GM19372 (cell line): Measurements from ENCODE around the gene VGLL4.
"Not testable (repeated sequence)": the region's sequence is repeated elsewhere in the genome, so short reads cannot be mapped to it uniquely, and the experiment has no call there.

Source experiments
- ATAC-seq: cut with Tn5 transposase; IDR thresholded peaks from one replicate; pipeline ENCODE4 v1.9.1; 2021; ENCODE audit warnings: mild to moderate bottlenecking, low read depth, moderate library complexity; ENCODE audit not compliant: unreplicated experiment

VGLL4 gene

GRCh38 chr3:11610044-11610671 is 33.6 kb downstream of the VGLL4 start:
- ATAC-seq, result no peak

GRCh38 chr3:11609481-11609880 is 34.2 kb downstream of the VGLL4 start:
- no peak for ATAC-seq

GRCh38 chr3:11607816-11608215 is 35.9 kb downstream of the VGLL4 start:
- ATAC-seq, result no peak

- ATAC-seq, result no peak
Measured at GRCh38 chr3:11606865-11607440, 36.8 kb downstream of the VGLL4 start.

GRCh38 chr3:11606090-11606784 is 37.5 kb downstream of the VGLL4 start:
- no peak for ATAC-seq

- no peak for ATAC-seq
Measured at GRCh38 chr3:11605398-11605797, 38.3 kb downstream of the VGLL4 start.

GRCh38 chr3:11604139-11604892 is 39.4 kb downstream of the VGLL4 start:
- ATAC-seq, result no peak

- no peak for ATAC-seq
Measured at GRCh38 chr3:11603628-11604027, 40.1 kb downstream of the VGLL4 start.

GRCh38 chr3:11602886-11603527 is 40.7 kb downstream of the VGLL4 start:
- ATAC-seq, result no peak

GRCh38 chr3:11602239-11602840 is 41.4 kb downstream of the VGLL4 start:
- ATAC-seq, result no peak

GRCh38 chr3:11601446-11602238 is 42.1 kb downstream of the VGLL4 start:
- peak; percentile 74 for ATAC-seq

GRCh38 chr3:11600501-11601282 is 43.0 kb downstream of the VGLL4 start:
- no peak for ATAC-seq

- no peak for ATAC-seq
Measured at GRCh38 chr3:11596387-11596786, 47.3 kb downstream of the VGLL4 start.

GRCh38 chr3:11595024-11595423 is 48.7 kb downstream of the VGLL4 start:
- not testable (repeated sequence) for ATAC-seq

- ATAC-seq, result no peak
Measured at GRCh38 chr3:11593318-11594034, 50.2 kb downstream of the VGLL4 start.

GRCh38 chr3:11592445-11593298 is 51.0 kb downstream of the VGLL4 start:
- no peak for ATAC-seq
